ENCODE data around the gene AMPD1.

GRCh38 chr1:114703242-114703641 lies 7.9 kb upstream of the AMPD1 start:
- TF ChIP-seq CTCF (IDR thresholded peaks at IDR 0.05), result no peak
- TF ChIP-seq POLR2A (IDR thresholded peaks at IDR 0.05), result no peak

Measured in transverse colon (tissue), 3 donors.